ENCODE results near the gene NLRP6. TPM values are rescaled to one million over a fixed set of nuclear protein-coding genes. Genes with fewer than 3 reads are reported as not detected.

NLRP6 gene
- total RNA-seq, 1 experiment from 2014 or later = not detected

DNA sequence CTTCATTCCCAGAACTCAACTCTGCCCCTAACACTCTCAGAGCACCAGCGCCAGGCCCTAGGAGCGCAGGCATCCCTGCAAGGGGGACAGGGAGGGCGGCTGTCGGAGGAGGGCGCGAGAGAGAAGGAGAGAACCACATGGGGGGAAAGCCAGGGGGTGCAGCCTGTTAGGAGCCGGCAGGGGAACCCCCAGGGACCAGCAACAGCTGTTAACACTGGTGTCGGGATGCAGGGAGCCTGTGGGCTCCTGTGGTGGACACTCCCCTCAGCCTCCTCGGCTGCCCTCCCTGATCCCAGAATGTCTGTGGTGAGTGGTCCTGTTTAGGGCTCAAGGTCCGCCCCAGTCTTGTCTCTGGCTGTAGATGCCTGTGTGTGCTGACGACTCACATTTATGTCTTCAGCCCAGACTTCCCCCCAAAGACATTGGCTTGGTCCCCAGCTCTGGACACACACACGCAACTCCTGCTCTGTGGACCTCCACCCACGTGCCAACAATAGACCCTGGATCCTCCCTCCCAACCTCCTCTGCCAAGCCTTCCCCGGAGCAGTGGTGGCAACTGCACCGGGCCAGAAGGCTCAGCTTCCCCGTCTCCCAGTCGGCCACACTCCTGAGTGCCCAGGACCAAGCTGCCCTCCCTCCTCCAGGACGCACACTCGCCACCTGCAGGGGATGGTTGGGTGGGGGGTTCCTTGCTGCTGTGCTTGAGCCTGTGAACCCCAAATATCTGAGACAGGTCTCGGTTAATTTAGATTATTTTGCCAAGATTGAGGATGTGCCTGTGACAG is 21.9 kb downstream of the NLRP6 start:
- Histone ChIP-seq H3K4ac (ENCODE audit: low read depth, low read length) (no peak overlapping the region), H3K9ac (ENCODE audit: extremely low read depth, insufficient read length, low read length) (no peak overlapping the region), H3K79me1 (ENCODE audit: insufficient read depth, low read depth, low read length, poor library complexity, severe bottlenecking) (no peaks in the 10 kb centered on the region), H4K91ac (ENCODE audit: insufficient read length, low read depth, low read length) (no peak overlapping the region), H3T11ph (ENCODE audit: low read length) (no peak overlapping the region), H2BK12ac (ENCODE audit: insufficient read length, low read depth, low read length) (no peak overlapping the region), H2BK15ac (ENCODE audit: low read depth, low read length) (no peak overlapping the region), H3K23ac (ENCODE audit: insufficient read length, low read depth, low read length) (no peak overlapping the region), H3K23me2 (ENCODE audit: insufficient read length, low read depth, low read length, poor library complexity, severe bottlenecking) (no peaks in the 10 kb centered on the region), H3K27me3 (ENCODE audit: insufficient read depth, low read length) (no peaks in the 10 kb centered on the region), H4K5ac (ENCODE audit: insufficient read length, low read depth, low read length) (no peak overlapping the region), H2BK120ac (ENCODE audit: low read depth, low read length, poor library complexity, severe bottlenecking) (no peak overlapping the region), H3K56ac (ENCODE audit: insufficient read length, low read depth, low read length) (no peak overlapping the region), H2BK20ac (ENCODE audit: low read depth, low read length, poor library complexity, severe bottlenecking) (no peak overlapping the region), H4K20me1 (ENCODE audit: control insufficient read depth, insufficient read depth, insufficient read length) (no peaks in the 10 kb centered on the region), H3K4me2 (ENCODE audit: insufficient read depth, insufficient read length, low read length) (no peak overlapping the region), H3K4me1 (ENCODE audit: insufficient read depth, low read length) (peaks cover 4% of the 10 kb centered on the region; the same call in 1 of the 2 replicates), H2AK5ac (ENCODE audit: insufficient read length, low read length) (no peak overlapping the region), H2AFZ (ENCODE audit: low read length) (no peak overlapping the region), H3K79me2 (ENCODE audit: insufficient read depth, low read length) (no peaks in the 10 kb centered on the region), H3K18ac (ENCODE audit: insufficient read length, low read depth, low read length) (no peak overlapping the region), H3K9me3 (ENCODE audit: control insufficient read depth, low read depth, low read length) (no peaks in the 10 kb centered on the region), H3K27ac (ENCODE audit: insufficient read length, low read depth, low read length) (no peak overlapping the region), H2BK5ac (ENCODE audit: insufficient read length, low read length) (no peak overlapping the region), H3K14ac (ENCODE audit: insufficient read depth, low read length) (no peak overlapping the region; the same call in 1 of the 2 replicates), H4K8ac (replicated peaks; ENCODE audit: insufficient read length, low read depth, low read length) (no peak overlapping the region)
- TF ChIP-seq, protein P1, sequence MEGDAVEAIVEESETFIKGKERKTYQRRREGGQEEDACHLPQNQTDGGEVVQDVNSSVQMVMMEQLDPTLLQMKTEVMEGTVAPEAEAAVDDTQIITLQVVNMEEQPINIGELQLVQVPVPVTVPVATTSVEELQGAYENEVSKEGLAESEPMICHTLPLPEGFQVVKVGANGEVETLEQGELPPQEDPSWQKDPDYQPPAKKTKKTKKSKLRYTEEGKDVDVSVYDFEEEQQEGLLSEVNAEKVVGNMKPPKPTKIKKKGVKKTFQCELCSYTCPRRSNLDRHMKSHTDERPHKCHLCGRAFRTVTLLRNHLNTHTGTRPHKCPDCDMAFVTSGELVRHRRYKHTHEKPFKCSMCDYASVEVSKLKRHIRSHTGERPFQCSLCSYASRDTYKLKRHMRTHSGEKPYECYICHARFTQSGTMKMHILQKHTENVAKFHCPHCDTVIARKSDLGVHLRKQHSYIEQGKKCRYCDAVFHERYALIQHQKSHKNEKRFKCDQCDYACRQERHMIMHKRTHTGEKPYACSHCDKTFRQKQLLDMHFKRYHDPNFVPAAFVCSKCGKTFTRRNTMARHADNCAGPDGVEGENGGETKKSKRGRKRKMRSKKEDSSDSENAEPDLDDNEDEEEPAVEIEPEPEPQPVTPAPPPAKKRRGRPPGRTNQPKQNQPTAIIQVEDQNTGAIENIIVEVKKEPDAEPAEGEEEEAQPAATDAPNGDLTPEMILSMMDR (conservative IDR thresholded peaks at IDR 0.05) = peak; percentile 54
- Mint-ChIP-seq H3K36me3 (ENCODE audit: insufficient read depth in 1 of 3, low read depth in 3 of 3) (peaks cover 1 to 13% (median 7%) of the 10 kb centered on the region in 3 experiments; a peak in 6 of 7 replicates), H3K4me1 (peaks cover 37 to 52% of the 10 kb centered on the region in 2 experiments), H3K4me3 (peak overlapping the region in 1 of 2 experiments; percentile 25; a peak in 2 of 5 replicates), H3K27me3 (ENCODE audit: low read depth) (no peaks in the 10 kb centered on the region), H3K9me3 (peaks cover 2 to 10% of the 10 kb centered on the region in 2 experiments; a peak in 3 of 5 replicates), H3K27ac (peak overlapping the region; percentile 22 to 81 (median 38); a peak in 4 of 7 replicates)
- DNase-seq = peak; percentile 79
- WGBS (ENCODE audit: extremely low coverage, insufficient read length, low lambda C conversion rate) = no CpG with 5 or more reads among the region's 20 CpGs

All from H9 (cell line).